NCI-H226 (cell line): ENCODE measurements around the gene PRKACA.
A peak's percentile ranks its signal among the peaks of the same experiment; 100 is the strongest.

ENCODE experiments used
- DNase-seq: peaks from one replicate; pipeline ENCODE4 v3.0.0-alpha.2; 2015

Gene PRKACA

GRCh38 chr19:14116525-14116917 lies 1.0 kb downstream of the PRKACA start:
- DNase-seq = no peak

DNA sequence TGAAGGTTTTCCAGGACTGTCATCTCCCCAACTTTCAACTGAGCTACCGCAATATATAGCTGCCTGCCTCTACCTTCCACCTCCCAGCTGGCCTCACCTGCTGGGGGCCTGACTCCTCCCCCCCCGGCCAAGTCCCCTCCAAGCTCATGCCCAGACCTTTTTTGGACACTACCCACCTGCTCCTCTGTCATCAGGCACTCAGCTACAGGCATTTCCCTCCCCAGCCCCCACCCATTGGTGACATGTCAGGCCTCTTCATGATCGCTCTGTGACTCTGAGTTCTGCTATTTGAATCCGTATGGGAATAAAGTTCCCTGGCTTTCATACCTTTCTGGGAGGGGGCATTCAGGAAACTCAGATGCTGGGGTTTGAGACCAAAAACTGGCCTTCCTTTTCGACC lies 1.8 kb downstream of the PRKACA start:
- no peak for DNase-seq

DNA sequence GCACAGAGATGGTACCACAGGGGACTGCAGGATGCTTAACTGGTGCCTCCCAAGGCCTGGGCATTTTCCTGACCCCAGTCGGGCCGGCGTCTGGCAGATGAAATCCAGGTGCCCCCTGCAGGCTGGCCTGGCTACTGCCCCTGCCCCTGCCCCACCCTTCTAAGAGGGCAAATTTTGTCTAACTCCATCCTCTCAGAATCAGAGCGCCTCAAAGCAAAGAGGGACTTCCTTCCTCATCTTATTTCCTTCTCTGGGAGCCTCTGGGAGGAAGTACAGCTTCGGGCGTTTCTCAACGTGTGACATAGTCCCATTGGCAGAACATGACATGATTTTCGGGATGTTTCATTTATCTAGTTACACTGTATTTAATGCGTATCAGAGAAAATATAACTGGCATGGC lies 2.7 kb downstream of the PRKACA start:
- peak; percentile 17 for DNase-seq

DNA sequence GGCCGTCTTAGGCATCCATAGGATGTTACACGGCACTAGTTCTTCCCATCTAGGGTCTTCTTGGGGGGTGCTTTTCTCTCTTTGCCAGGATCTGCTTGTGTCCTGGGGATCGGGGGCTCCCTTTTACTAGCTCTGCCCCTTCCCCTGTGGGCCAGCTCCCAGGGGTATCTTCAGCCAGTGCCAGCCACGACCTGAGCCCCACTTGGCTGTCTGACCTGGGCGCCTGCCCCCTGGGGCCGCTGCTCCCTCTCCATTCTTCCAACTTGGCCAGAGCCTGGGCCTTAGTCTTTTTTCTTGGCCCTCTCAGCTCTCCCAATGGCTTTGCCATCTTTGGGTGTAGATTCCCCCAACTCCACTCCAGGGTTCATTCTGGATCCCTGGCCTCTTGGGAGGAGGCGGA lies 3.1 kb downstream of the PRKACA start:
- DNase-seq = no peak

GRCh38 chr19:14113762-14114414 lies 3.7 kb downstream of the PRKACA start:
- no peak for DNase-seq

- DNase-seq = no peak
Measured at GRCh38 chr19:14112809-14113385, 4.7 kb downstream of the PRKACA start.

- DNase-seq = no peak
Measured at GRCh38 chr19:14112051-14112808, 5.3 kb downstream of the PRKACA start.

DNA sequence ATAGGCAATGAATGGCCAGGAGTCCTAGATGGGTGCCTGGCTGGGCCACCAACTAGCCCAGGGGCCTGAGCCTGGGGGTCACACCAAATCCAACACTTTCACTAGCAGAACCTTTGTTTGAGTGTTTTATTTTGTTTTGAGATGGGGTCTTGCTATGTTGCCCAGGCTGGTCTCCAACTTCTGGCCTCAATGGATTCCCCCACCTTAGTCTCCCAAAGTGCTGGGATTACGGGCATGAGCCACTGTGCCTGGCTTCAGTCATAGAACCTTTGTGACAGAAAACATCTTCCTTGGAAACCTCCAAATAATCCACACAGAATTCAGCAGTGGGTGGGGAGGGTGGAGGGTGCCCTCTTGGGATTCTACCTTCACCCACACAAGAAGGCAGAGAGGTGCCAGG lies 6.1 kb downstream of the PRKACA start:
- DNase-seq = no peak

GRCh38 chr19:14110650-14111049 lies 6.9 kb downstream of the PRKACA start:
- no peak for DNase-seq

DNA sequence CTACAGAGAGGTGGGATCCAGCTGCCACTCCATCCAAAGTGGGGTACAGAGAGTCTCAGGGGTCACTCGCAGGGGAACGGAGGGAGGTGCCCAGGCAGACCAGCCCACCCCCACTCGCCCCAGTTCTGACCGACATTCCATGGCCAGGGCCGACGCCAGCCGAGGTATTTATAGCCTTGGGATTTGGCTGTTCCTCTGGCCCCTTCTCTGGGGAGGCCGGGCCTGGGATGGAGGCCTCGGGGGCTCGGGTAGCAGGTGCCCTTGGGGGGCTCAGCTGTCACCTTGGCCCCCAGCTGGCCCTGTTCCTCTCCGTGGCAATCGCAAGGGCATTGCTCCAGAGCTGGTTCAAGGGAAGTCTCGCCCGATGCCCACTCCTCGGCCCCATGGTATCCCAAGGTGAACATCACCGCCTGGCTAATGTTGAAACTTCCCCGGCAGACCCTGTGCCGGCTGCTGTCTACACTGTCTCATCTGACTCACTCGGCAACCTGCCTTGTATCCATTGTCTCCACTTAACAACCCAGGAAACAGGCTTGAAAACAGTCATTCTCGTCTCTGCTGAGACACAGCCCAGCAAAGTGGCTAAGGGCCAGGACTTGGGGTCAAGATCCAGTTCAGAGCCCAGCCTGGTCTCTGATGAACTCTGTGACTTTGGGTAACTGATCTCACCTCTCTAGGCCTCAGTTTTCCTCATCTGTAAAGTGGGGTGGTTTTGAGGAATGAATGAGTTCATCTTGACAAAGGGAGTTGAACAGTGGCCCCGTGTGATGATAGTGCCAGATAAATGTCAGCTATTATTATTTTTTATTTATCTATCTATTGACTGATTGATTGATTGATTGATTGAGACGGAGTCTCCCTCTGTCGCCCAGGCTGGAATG lies 9.7 kb downstream of the PRKACA start:
- DNase-seq = no peak

DNA sequence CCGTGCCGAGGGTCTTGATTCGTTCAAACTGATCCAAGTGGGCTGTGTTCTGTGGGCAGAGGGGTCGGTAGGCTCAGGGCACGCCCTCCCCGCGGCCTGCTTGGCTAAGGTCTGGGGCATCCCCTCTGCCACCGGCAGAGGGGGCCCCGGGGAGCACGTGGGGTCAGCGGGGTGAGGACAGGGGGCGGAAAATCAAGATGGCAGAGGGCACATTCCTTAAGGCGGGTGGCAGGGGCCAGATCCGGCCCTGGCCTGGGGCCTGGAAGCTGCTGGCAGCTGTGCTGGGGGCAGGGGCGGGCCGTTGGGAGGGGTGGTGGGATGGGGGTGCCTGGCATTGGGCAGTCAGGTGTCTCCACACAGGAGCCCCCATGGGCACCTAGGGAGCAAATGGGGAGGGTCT lies 10.7 kb downstream of the PRKACA start:
- no peak for DNase-seq

GRCh38 chr19:14105680-14106079 lies 11.9 kb downstream of the PRKACA start:
- DNase-seq = no peak

DNA sequence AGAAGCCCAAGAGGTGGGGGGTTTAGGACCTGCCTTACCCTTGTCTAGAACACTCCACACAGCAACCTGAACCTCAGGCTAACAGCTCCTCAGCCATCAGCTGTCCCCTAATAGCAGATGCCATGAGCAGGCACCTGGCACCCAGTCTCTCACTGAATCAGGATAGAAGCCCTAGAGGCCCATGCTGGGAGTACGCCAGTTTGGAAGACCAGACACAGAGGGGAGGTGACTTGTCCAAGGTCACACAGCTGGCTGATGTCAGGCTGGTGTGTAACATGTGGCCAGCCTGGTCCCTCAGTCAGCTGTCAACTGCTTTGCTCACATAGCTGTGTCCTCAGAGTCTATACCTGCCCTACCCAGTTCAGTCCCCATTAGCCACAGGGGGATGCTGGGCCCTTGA lies 14.3 kb downstream of the PRKACA start:
- DNase-seq = no peak

DNA sequence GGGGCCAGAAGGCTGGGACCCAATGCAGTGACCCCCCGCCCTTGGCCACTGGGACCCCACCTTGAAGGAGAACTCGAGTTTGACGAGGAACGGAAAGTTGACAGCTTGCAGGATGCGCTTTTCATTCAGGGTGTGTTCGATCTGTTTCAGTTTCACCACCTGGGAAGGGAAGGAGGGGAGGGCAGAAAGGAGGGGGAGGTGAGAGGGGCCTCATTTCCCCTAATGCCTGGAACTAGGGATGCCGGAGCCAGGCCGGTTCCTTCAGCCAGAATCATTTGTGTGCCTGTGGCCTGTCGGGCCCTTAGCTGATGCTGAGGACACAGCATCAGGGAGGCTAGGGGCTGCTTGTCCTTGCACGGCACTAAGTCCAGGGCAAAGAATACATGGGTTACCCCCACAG lies 14.8 kb downstream of the PRKACA start:
- DNase-seq = no peak

- DNase-seq = no peak
Measured at GRCh38 chr19:14102102-14102696, 15.4 kb downstream of the PRKACA start.

DNA sequence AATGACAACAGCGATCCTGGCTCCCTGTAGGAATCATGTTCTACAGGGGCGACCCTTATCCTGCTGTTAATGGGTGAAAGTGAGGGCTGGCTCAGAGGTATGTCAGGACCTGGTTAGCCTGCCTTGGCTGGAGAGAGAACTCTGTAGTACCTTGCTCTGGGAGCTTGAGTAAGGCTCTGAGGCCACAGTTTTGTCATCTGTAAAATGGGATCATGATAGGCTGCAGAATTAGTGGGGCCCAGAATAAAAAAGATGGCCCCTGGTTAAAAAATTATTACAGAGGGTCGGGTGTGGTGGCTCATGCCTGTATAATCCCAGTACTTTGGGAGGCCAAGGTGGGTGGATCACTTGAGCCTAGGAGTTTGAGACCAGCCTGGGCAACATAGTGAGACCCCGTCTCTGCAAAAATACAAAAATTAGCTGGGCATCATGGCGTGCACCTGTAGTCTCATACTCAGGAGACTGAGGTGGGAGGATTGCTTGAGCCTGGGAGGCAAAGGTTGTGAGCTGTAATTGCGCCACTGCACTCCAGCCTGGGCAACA lies 16.5 kb downstream of the PRKACA start:
- DNase-seq = no peak

GRCh38 chr19:14097532-14098151 lies 19.9 kb downstream of the PRKACA start:
- no peak for DNase-seq

DNA sequence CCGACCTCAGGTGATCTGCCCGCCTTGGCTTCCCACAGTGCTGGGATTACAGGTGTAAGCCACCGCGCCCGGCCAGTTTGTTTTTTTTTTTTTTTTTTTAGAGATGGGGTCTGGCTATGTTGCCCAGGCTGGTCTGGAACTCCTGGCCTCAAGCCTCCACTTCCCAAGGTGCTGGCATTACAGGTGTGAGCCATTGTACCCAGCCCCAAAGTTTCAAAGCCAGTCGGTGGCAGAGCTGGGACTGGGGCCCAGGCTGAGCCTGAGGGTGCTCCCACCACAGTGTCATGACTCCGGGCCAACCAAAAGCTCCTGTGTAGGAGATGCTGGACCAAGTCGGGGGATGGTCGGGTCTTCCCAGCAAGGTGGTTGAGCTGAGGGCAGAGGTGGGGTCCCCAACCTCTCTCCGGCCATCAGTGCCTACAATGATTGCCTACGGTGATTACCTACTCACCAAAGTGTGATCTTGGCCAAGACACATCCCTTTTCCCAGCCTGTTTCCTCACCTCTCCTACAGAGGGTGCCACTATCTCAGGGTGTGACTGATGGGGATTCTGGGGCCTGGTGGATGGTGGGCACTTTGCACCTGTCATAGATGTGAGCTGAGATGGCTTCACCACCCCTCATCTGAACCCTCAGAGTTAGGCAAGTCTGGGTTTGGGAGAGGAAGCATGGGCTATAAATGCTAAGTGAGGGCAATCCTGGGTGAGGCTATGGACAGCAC lies 21.1 kb downstream of the PRKACA start:
- DNase-seq = no peak

GRCh38 chr19:14094854-14095253 lies 22.7 kb downstream of the PRKACA start:
- no peak for DNase-seq

GRCh38 chr19:14093117-14093823 lies 24.3 kb downstream of the PRKACA start:
- DNase-seq = no peak
